IMR-90 (cell line): Measurements from ENCODE around the gene FGF2. TPM values are rescaled to one million over a fixed set of nuclear protein-coding genes. Genes with fewer than 3 reads are reported as not detected.

Experiments
- ATAC-seq: fragments of 200-7000 bp; cut with Tn5 transposase; 2 replicates; pipeline ENCODE4 v1.9.1; 2020; ENCODE audit warnings: low read depth, mild to moderate bottlenecking, moderate library complexity
- BruUV-seq: library from RNA; stranded (reverse); fragments of 400-500 nt; replicated peaks from 2 replicates; lab custom pipeline; 2021; lab: Mats Ljungman, UMichigan
- CTCF ChIA-PET: fragments of 300-600 bp; formaldehyde crosslinking; extraction: SDS; loops from one replicate; lab custom pipeline; 2021; ENCODE audit warnings: antibody characterized with exemption; lab: Yijun Ruan, JAX
- POLR2A ChIA-PET: fragments of 300-600 bp; sonication (Branson Sonifier 250); formaldehyde crosslinking; loops from one replicate; lab custom pipeline; 2022; ENCODE audit warnings: antibody characterized with exemption; ENCODE audit not compliant: unreplicated experiment; lab: Charles Lee
- DNase-seq: peaks from one replicate; pipeline ENCODE4 v3.0.0; 2013
- H2AFZ ChIP-seq: replicated peaks from 2 replicates; pipeline ENCODE3; 2013; ENCODE audit warnings: low read length, mild to moderate bottlenecking; ENCODE audit not compliant: poor library complexity
- H2AK5ac ChIP-seq: 2 replicates; pipeline ENCODE4 v1.6.1; 2013; ENCODE audit warnings: low read depth, low read length, inconsistent platforms
- H2AK9ac ChIP-seq: replicated peaks from 2 replicates; pipeline ENCODE3; 2013; ENCODE audit warnings: mild to moderate bottlenecking, low read depth, low read length, moderate library complexity; ENCODE audit not compliant: poor library complexity
- H2BK120ac ChIP-seq: 2 replicates; pipeline ENCODE4 v1.6.1; 2013; ENCODE audit warnings: low read depth, low read length, inconsistent platforms
- H2BK15ac ChIP-seq: 3 replicates; pipeline ENCODE4 v1.6.1; 2013; ENCODE audit warnings: low read depth, low read length, inconsistent platforms
- H2BK20ac ChIP-seq: 2 replicates; pipeline ENCODE4 v1.6.1; 2013; ENCODE audit warnings: low read depth, mild to moderate bottlenecking, inconsistent platforms, low read length, moderate library complexity
- H2BK5ac ChIP-seq: 2 replicates; pipeline ENCODE4 v1.6.1; 2013; ENCODE audit warnings: mild to moderate bottlenecking, low read depth, low read length, inconsistent platforms; ENCODE audit not compliant: poor library complexity, severe bottlenecking
- H3K14ac ChIP-seq: replicated peaks from 2 replicates; pipeline ENCODE4 v1.6.1; 2013; ENCODE audit warnings: low read depth, low read length, inconsistent platforms
- H3K18ac ChIP-seq: 2 replicates; pipeline ENCODE4 v1.6.1; 2013; ENCODE audit warnings: low read depth, low read length, control low read depth
- H3K23ac ChIP-seq: 2 replicates; pipeline ENCODE4 v1.6.1; 2013; ENCODE audit warnings: low read depth, low read length, inconsistent platforms
- H3K27ac ChIP-seq: 2 replicates; pipeline ENCODE4 v1.5.1; 2013; ENCODE audit warnings: mild to moderate bottlenecking, control low read depth, low read length; ENCODE audit not compliant: insufficient read depth
- H3K27me3 ChIP-seq: 2 replicates; pipeline ENCODE4 v1.6.1; 2013; ENCODE audit warnings: low read length; ENCODE audit not compliant: control insufficient read depth, insufficient read depth
- H3K36me3 ChIP-seq: 2 replicates; pipeline ENCODE4 v1.6.1; 2013; ENCODE audit warnings: low read length, mixed read lengths; ENCODE audit not compliant: control insufficient read depth, insufficient read depth
- H3K4ac ChIP-seq: 2 replicates; pipeline ENCODE4 v1.6.1; 2013; ENCODE audit warnings: low read depth, low read length, inconsistent platforms
- H3K4me1 ChIP-seq: 2 replicates; pipeline ENCODE4 v1.6.1; 2013; ENCODE audit warnings: low read length, mixed read lengths; ENCODE audit not compliant: control insufficient read depth, insufficient read depth
- H3K4me2 ChIP-seq: 2 replicates; pipeline ENCODE4 v1.6.1; 2013; ENCODE audit warnings: low read depth, mild to moderate bottlenecking, control low read depth, low read length, moderate library complexity
- H3K4me3 ChIP-seq: 2 replicates; pipeline ENCODE4 v1.5.1; 2013; ENCODE audit warnings: low read depth, mild to moderate bottlenecking, control low read depth, low read length, moderate library complexity; ENCODE audit not compliant: insufficient read depth
- H3K56ac ChIP-seq: 2 replicates; pipeline ENCODE4 v1.6.1; 2013; ENCODE audit warnings: low read length, inconsistent platforms; ENCODE audit not compliant: insufficient read depth; ENCODE audit errors: extremely low read depth
- H3K79me1 ChIP-seq, 2 experiments: 2 replicates each; pipeline ENCODE4 v1.6.1; 2013; ENCODE audit warnings: low read length in 2 of 2, inconsistent platforms in 1 of 2, low read depth in 1 of 2
- H3K9ac ChIP-seq: 2 replicates; pipeline ENCODE4 v1.6.1; 2013; ENCODE audit warnings: low read depth, low read length, control low read depth
- H3K9me1 ChIP-seq: 2 replicates; pipeline ENCODE4 v1.6.1; 2013; ENCODE audit warnings: low read length, inconsistent platforms; ENCODE audit not compliant: insufficient read depth
- H3K9me3 ChIP-seq: 2 replicates; pipeline ENCODE4 v1.6.1; 2013; ENCODE audit warnings: low read length; ENCODE audit not compliant: control insufficient read depth, insufficient read depth
- H4K20me1 ChIP-seq: 2 replicates; pipeline ENCODE4 v1.6.1; 2013; ENCODE audit warnings: low read length, inconsistent platforms; ENCODE audit not compliant: insufficient read depth
- H4K5ac ChIP-seq: 2 replicates; pipeline ENCODE4 v1.6.1; 2013; ENCODE audit warnings: mild to moderate bottlenecking, low read depth, low read length, control low read depth
- H4K8ac ChIP-seq, 2 experiments: 2 replicates each; pipeline ENCODE4 v1.6.1; 2013; ENCODE audit warnings: low read depth in 2 of 2, low read length in 2 of 2, control low read depth in 1 of 2, inconsistent platforms in 1 of 2
- H4K91ac ChIP-seq: 2 replicates; pipeline ENCODE4 v1.6.1; 2013; ENCODE audit warnings: low read depth, low read length, inconsistent platforms; ENCODE audit not compliant: insufficient read depth
- CEBPB ChIP-seq: IDR thresholded peaks from 2 replicates; pipeline ENCODE4 v1.6.1; 2012; ENCODE audit warnings: low read depth, low read length, improper control_type of control experiment
- CTCF ChIP-seq: conservative IDR thresholded peaks from 2 replicates; pipeline ENCODE4 v1.5.1; 2012; ENCODE audit warnings: mild to moderate bottlenecking, low read depth, low read length, improper control_type of control experiment
- MAZ ChIP-seq: IDR thresholded peaks from 2 replicates; pipeline ENCODE4 v1.6.1; 2012; ENCODE audit warnings: low read depth, mild to moderate bottlenecking, low read length, improper control_type of control experiment, moderate library complexity, borderline replicate concordance
- MXI1 ChIP-seq: IDR thresholded peaks from 2 replicates; pipeline ENCODE4 v1.6.1; 2012; ENCODE audit warnings: low read depth, mild to moderate bottlenecking, low read length, moderate library complexity, borderline replicate concordance
- NFE2L2 ChIP-seq: fragments of 150-350 bp; IDR thresholded peaks from 2 replicates; pipeline ENCODE4 v1.6.1; 2016; ENCODE audit warnings: low read depth, mild to moderate bottlenecking, low read length
- POLR2A ChIP-seq: IDR thresholded peaks from 2 replicates; pipeline ENCODE4 v1.6.1; 2012; ENCODE audit warnings: mild to moderate bottlenecking, low read depth, low read length
- RAD21 ChIP-seq: IDR thresholded peaks from 2 replicates; pipeline ENCODE4 v1.6.1; 2012; ENCODE audit warnings: low read length, improper control_type of control experiment
- USF2 ChIP-seq: fragments of 150-350 bp; IDR thresholded peaks from 2 replicates; pipeline ENCODE4 v1.6.1; 2017; ENCODE audit warnings: mild to moderate bottlenecking, antibody characterized with exemption, low read length, low read depth
- dilution Hi-C: fragments of 300-500 bp; cut with HindIII; formaldehyde crosslinking; loops from one replicate; pipeline ENCODE4 v1.14.3; 2018; ENCODE audit warnings: low sequenced_read_pairs; ENCODE audit not compliant: unreplicated experiment
- in situ Hi-C: fragments of 300-500 bp; cut with MboI; formaldehyde crosslinking; loops from 3 replicates; pipeline ENCODE4 v1.14.3; 2019; ENCODE audit warnings: low sequenced_read_pairs, inconsistent platforms, mixed read lengths
- intact Hi-C: fragments of 100-400 bp; cut with micrococcal nuclease; formaldehyde crosslinking; loops from 2 replicates; pipeline ENCODE4 v1.10.0; 2022
- polyA plus RNA-seq, 3 experiments: library from polyadenylated mRNA; depleted of rRNA; stranded (reverse); fragments of >200 nt; gene quantifications; 2 replicates each; pipeline ENCODE4 v1.2.3, GENCODE V29; 2012; ENCODE audit warnings: low replicate concordance in 1 of 3
- total RNA-seq: library from RNA; depleted of rRNA; stranded (reverse); fragments of >200 nt; gene quantifications from 2 replicates; pipeline ENCODE4 v1.2.3, GENCODE V29; 2012
- TF ChIP-seq, protein P1 (sequence below): fragments of 150-350 bp; IDR thresholded peaks from 2 replicates; pipeline ENCODE4 v1.6.1; 2016; ENCODE audit warnings: low read depth, mild to moderate bottlenecking, low read length, moderate library complexity, borderline replicate concordance

FGF2 gene
- total and polyA plus RNA-seq, 2 of the 4 experiments (the other 2 are of a cell fraction), result 12.9 to 27.1 TPM

DNA sequence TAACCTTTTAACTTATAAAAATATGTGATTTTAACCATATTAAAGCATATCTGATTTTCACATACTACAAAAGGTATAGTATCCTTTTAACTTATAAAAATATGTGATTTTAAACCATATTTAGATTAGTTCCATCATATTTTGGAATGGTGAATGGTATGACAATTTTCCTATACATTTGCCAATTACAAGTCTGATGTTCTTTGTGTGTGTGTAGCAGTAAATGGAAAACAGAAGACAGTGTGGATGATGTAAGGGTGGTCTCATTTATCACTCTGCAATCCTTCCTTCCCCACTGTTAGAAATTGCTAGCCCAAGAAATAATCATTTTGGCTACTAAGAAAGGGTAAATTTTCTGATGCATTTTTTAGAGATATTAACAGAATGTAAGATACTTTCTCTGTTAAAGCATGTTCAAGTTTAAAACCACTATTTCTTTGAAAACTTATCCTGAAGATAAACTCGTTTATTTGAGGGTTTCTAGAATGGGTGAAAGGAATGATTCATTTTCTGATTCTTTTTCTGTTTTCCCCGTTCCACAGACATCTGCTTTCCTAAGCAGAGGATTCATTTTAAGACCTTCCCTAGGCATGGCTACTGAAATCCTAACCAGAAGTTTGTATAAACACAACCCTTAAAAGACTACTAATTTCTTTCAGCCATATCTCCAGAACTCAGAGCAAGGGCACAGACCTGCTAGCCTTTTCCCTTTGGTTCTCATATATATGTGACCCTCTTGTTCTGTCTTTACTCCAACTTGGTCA, 74.8 kb downstream of the FGF2 start (continued):
- TF ChIP-seq CTCF, result no peak

GRCh38 chr4:122903766-122904288, 77.2 kb downstream of the FGF2 start:
- no peak overlapping the region for H4K5ac ChIP-seq
- 0 out of 2 replicates have a peak overlapping the region, but pooled peaks have one; percentile 27 for H4K91ac ChIP-seq
- H2AFZ ChIP-seq, result no peak overlapping the region
- in situ Hi-C loops, result loop anchor here (25.0 kb wide), 1 partner anchor 592 kb away; no protein-coding TSS in a partner anchor
- H3K36me3 ChIP-seq, result no peaks in the 10 kb centered on the region; the same call in 1 of the 2 replicates
- no peak overlapping the region for H3K56ac ChIP-seq
- intact Hi-C loops, result no loop called here
- H3K4me2 ChIP-seq, result no peak overlapping the region
- H3K18ac ChIP-seq, result no peak overlapping the region
- H3K27ac ChIP-seq, result no peak overlapping the region
- H2AK9ac ChIP-seq, result no peak overlapping the region
- no peak overlapping the region for H3K9ac ChIP-seq
- H3K9me1 ChIP-seq, result peaks cover 8% of the 10 kb centered on the region
- H3K14ac ChIP-seq, result no peak overlapping the region; the same call in 1 of the 2 replicates
- H2BK20ac ChIP-seq, result no peak overlapping the region
- peak overlapping the region; percentile 87; the same call in 1 of the 3 replicates for H2BK15ac ChIP-seq
- dilution Hi-C loops, result loop anchor here (25.0 kb wide), 2 partner anchors 142 to 292 kb away; partner anchors contain the start of gene IL21
- H3K4me1 ChIP-seq, result peaks cover 9% of the 10 kb centered on the region
- peak overlapping the region; percentile 19; the same call in 1 of the 2 replicates for H3K4ac ChIP-seq
- CTCF ChIA-PET, result interaction anchor here (1.4 kb wide), 2 partner anchors 11 to 186 kb away, joined by 3 to 7 read pairs; no protein-coding TSS in a partner anchor
- H2BK5ac ChIP-seq, result no peak overlapping the region
- peaks cover 5 to 9% of the 10 kb centered on the region in 2 experiments; a peak in 3 of 4 replicates for H3K79me1 ChIP-seq
- BruUV-seq, result no TSS peak
- no peak overlapping the region for H3K4me3 ChIP-seq
- no peaks in the 10 kb centered on the region for H3K9me3 ChIP-seq
- no peaks in the 10 kb centered on the region for H4K20me1 ChIP-seq
- ATAC-seq, result no peak
- no peaks in the 10 kb centered on the region for H3K27me3 ChIP-seq
- H4K8ac ChIP-seq, result no peak overlapping the region
- H3K23ac ChIP-seq, result no peak overlapping the region
- no peak overlapping the region for H2AK5ac ChIP-seq
- TF ChIP-seq RAD21, result no peak
- no peak for TF ChIP-seq CEBPB
- TF ChIP-seq MAZ, result no peak
- TF ChIP-seq, protein P1, sequence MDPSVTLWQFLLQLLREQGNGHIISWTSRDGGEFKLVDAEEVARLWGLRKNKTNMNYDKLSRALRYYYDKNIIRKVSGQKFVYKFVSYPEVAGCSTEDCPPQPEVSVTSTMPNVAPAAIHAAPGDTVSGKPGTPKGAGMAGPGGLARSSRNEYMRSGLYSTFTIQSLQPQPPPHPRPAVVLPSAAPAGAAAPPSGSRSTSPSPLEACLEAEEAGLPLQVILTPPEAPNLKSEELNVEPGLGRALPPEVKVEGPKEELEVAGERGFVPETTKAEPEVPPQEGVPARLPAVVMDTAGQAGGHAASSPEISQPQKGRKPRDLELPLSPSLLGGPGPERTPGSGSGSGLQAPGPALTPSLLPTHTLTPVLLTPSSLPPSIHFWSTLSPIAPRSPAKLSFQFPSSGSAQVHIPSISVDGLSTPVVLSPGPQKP, result no peak
- TF ChIP-seq POLR2A, result no peak
- TF ChIP-seq NFE2L2, result no peak
- no peak for TF ChIP-seq USF2
- TF ChIP-seq MXI1, result no peak
- H2BK120ac ChIP-seq, result no peak overlapping the region
- POLR2A ChIA-PET, result interaction anchor here (1.0 kb wide), 1 partner anchor 19 kb away, joined by 3 read pairs; the partner anchor contains the start of gene NUDT6
- DNase-seq, result no peak
